Left ventricle myocardium superior (tissue), 1 donor: ENCODE measurements around the gene PCARE. TPM values are rescaled to one million over a fixed set of nuclear protein-coding genes. Genes with fewer than 3 reads are reported as not detected.

Source experiments
- ATAC-seq: fragments of 200-7000 bp; cut with Tn5 transposase; one replicate; pipeline ENCODE4 v1.9.1; 2020; ENCODE audit warnings: mild to moderate bottlenecking, moderate library complexity
- DNase-seq: peaks from one replicate; pipeline ENCODE4 v3.0.0-alpha.2; 2020
- intact Hi-C: fragments of 100-400 bp; cut with micrococcal nuclease; formaldehyde crosslinking; loops from one replicate; pipeline ENCODE4 v1.11.0; 2022
- total RNA-seq: library from RNA; stranded (reverse); fragmentation: NEBNext Ultra II Directional; extraction: Animal tissue kit (Norgen Biotek cat#: 25700); gene quantifications from one replicate; pipeline ENCODE4 v1.2.1, GENCODE V29; 2021
- donor health status: DM: no; HTN: yes; CAD: no; lungs with severe emphysema.

Gene PCARE
- total RNA-seq, 1 donor from 2014 or later = 0.84 TPM

GRCh38 chr2:29016504-29016903, 57.8 kb downstream of the PCARE start:
- ATAC-seq (peak; percentile 3), DNase-seq (no peak)
- intact Hi-C loops = no loop called here

DNA sequence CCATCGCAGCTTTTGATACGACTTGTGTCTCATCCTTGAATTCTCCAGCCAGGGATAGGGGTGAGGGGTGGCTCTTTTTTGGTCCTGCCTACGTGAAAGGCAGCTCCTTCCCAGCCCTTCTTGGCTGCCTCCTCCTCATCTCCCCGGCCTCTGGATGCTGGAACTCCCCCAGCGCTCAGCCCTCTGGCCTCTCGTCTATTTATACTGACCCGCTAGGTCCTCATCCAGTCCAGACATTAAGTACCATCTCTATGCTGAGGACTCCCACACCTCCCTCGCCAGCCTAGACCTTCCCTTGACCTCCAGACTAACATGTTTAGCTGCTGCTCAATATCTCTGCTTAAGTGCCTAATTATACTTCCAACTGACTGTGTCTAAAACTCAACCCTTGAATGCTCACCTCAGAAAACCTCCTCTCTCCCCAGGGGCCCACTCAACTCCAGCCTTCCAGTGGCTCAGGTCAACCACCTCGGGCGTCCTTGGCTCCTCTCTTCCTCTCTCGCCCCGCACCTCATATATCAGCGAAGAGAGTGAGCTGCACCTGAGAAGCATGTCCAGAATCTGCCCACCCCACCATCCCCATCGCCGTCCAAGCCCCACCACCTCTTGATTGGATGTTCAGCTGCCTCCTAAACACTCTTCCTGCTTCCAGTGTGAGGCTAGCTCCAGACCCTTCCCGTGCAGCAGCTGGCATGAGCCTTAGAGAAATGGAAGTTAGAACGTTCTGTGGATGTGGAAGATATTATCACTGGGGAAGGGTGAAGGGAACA, 58.4 kb downstream of the PCARE start:
- intact Hi-C loops = no loop called here
- DNase-seq (peak; percentile 81), ATAC-seq (peak; percentile 62)

- DNase-seq (peak; percentile 86), ATAC-seq (peak; percentile 56)
- intact Hi-C loops = no loop called here
Observed at GRCh38 chr2:29014811-29015421, 59.4 kb downstream of the PCARE start.

- peak; percentile 5 for ATAC-seq
Observed at GRCh38 chr2:29014331-29014730, 60.0 kb downstream of the PCARE start.

DNA sequence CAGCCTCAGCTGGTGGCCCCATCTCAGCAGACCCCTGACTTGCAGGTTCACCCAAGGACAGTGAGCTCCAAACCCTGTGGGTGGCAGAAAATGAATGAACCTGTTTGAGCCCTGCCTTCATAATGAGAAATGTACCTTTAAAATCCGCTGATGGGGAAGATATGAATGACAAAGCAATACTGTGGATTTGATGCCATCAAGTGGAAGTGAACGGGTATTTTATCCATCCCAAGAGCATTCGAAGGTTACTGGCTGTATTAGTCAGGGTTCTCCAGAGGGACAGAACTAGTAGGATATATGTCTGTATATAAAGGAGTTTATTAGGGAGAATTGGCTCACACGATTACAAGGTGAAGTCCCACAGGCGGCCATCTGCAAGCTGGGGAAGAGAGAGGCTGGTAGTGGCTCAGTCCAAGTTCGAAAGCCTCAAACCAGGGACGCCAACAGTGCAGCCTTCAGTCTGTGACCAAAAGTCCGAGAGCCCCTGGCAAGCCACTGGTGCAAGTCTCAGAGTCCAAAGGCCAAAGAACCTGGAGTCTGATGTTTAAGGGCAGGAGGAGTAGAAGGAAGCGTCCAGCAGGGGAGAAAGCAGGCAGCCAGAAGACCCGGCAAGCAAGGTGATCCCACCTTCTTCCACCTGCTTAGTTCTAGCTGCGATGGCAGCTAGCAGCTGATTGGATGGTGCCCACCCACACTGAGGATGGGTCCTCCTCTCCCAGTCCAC, 61.1 kb downstream of the PCARE start:
- DNase-seq (peak; percentile 18), ATAC-seq (no peak)
- intact Hi-C loops = no loop called here

More at GRCh38 chr2:29014331-29014730, 60.0 kb downstream of the PCARE start:
- peak; percentile 64 for DNase-seq
- intact Hi-C loops = no loop called here

DNA sequence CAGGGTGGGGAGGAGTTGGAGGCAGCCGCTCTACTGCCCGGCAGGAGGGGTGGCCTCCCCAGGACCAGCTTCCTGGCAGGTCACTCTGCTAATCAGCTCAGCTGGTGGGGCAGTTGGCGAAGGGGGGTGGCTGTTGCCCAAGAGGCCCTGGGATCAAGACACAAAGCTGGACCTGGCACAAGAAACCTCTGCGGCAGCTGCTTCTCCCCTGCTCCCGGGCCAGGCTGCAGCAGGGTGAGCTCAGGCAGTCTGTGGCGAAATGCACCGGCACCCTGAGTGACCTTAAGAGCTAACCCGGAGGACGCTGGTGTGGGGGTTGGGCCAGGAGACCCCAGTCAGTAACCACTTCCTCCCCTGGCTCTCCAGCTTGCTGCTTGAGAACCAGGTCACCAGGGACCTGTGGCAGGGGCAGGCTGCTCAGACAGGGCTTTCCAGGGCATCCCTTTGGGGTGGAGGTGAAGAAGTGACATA, 62.1 kb downstream of the PCARE start:
- DNase-seq (peak; percentile 89), ATAC-seq (peak; percentile 52)
- intact Hi-C loops = no loop called here

Other genes starting within 250 kb of the PCARE start
- 24.7 TPM for gene TRMT61B, start 204.2 kb downstream of the PCARE start, total RNA-seq
- gene WDR43, start 179.9 kb downstream of the PCARE start, total RNA-seq = 18.0 TPM
- 43.9 TPM for gene TOGARAM2, start 93.2 kb downstream of the PCARE start, total RNA-seq
- gene CLIP4, start 40.9 kb upstream of the PCARE start, total RNA-seq = 31.4 TPM